Stomach (tissue), 4 donors: ENCODE measurements around the gene CD48.

Experiments used
- EP300 ChIP-seq: sonication (generic); formaldehyde crosslinking; IDR thresholded peaks from one replicate; pipeline ENCODE4 v1.6.1; 2017; ENCODE audit warnings: antibody characterized with exemption
- POLR2A ChIP-seq, 4 donors: fragments of 450-650 bp; IDR thresholded peaks; one replicate each; pipeline ENCODE4 v1.6.1; 2016; ENCODE audit warnings: antibody characterized with exemption in 4 of 4, control low read depth in 2 of 4, mild to moderate bottlenecking in 1 of 4, moderate library complexity in 1 of 4
- POLR2AphosphoS5 ChIP-seq, 3 donors: sonication (generic); formaldehyde crosslinking; IDR thresholded peaks; one replicate each; pipeline ENCODE4 v1.6.1; 2016; ENCODE audit warnings: antibody characterized with exemption in 3 of 3
- TF ChIP-seq, protein P1 (sequence below), 7 experiments: fragments of 450-650 bp in 4 of 7; fragments of 200-600 bp in 3 of 7; sonication (generic) in 3 of 7; IDR thresholded peaks; one replicate each; pipeline ENCODE4 v1.5.1; 2016 to 2019; ENCODE audit warnings: antibody characterized with exemption in 7 of 7, control low read depth in 2 of 7, mild to moderate bottlenecking in 1 of 7

DNA sequence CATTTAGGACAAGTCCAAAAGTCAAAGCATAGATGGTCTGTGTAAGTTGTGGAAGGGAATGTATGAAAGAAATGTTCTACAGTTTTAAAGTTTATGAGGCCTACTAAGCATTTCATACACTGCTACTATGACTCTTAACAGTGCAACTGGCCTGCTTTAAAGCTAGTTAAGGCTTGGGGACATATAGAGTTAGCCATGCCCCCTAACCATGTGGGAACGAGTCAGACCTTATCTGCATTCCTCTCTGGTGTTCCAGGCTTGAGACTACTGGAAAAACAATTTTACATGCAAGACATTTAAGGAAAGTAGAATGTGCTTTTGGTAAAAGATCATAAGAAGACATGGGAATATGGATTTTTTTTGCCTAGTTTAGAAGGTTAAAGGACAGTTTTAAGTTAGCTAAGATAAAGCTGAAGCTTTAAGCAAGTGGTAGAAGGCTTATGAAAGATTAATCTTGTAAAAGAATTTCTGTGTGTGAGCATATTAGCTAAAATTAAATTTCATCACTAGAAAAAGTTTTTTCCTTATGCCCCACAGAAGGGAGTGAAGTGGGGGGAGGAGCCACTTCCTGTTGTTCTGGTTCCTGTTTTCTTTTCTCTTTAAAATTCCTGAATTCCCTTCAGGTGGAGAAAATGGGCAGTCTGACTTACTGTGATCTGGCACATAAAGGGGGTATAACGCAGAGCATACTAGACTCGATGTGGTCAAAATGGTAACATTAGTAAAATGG is 8.9 kb upstream of the CD48 start:
- TF ChIP-seq, protein P1, sequence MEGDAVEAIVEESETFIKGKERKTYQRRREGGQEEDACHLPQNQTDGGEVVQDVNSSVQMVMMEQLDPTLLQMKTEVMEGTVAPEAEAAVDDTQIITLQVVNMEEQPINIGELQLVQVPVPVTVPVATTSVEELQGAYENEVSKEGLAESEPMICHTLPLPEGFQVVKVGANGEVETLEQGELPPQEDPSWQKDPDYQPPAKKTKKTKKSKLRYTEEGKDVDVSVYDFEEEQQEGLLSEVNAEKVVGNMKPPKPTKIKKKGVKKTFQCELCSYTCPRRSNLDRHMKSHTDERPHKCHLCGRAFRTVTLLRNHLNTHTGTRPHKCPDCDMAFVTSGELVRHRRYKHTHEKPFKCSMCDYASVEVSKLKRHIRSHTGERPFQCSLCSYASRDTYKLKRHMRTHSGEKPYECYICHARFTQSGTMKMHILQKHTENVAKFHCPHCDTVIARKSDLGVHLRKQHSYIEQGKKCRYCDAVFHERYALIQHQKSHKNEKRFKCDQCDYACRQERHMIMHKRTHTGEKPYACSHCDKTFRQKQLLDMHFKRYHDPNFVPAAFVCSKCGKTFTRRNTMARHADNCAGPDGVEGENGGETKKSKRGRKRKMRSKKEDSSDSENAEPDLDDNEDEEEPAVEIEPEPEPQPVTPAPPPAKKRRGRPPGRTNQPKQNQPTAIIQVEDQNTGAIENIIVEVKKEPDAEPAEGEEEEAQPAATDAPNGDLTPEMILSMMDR (IDR thresholded peaks at IDR 0.05) = no peak
- no peak for TF ChIP-seq POLR2A (IDR thresholded peaks at IDR 0.05)
- TF ChIP-seq POLR2AphosphoS5 (IDR thresholded peaks at IDR 0.05) = no peak
- no peak for TF ChIP-seq EP300
